Mesothelial cell of epicardium (in vitro differentiated cells): ENCODE data around the gene TMEM72. TPM values are rescaled to one million over a fixed set of nuclear protein-coding genes. Genes with fewer than 3 reads are reported as not detected.

Experiments
- DNase-seq, 2 experiments: peaks; one replicate each; pipeline ENCODE4 v3.0.0; 2021; ENCODE audit warnings: low spot score in 2 of 2; ENCODE audit not compliant: unreplicated experiment in 2 of 2
- H3K27ac Mint-ChIP-seq: 2 replicates; pipeline ENCODE4 v1.8.0; 2021; ENCODE audit warnings: mixed read lengths
- H3K27me3 Mint-ChIP-seq: 2 replicates; pipeline ENCODE4 v1.8.0; 2021; ENCODE audit warnings: low read depth, mixed read lengths
- H3K36me3 Mint-ChIP-seq: 2 replicates; pipeline ENCODE4 v1.8.0; 2021; ENCODE audit warnings: mixed read lengths
- H3K4me1 Mint-ChIP-seq: 2 replicates; pipeline ENCODE4 v1.8.0; 2021; ENCODE audit warnings: mixed read lengths
- H3K4me3 Mint-ChIP-seq: 2 replicates; pipeline ENCODE4 v1.8.0; 2021; ENCODE audit warnings: mild to moderate bottlenecking, moderate library complexity, mixed read lengths
- H3K9me3 Mint-ChIP-seq: 2 replicates; pipeline ENCODE4 v1.8.0; 2021; ENCODE audit warnings: mixed read lengths
- CTCF ChIP-seq: fragments of 200-600 bp; sonication (generic); IDR thresholded peaks from one replicate; pipeline ENCODE4 v1.5.0; 2021; ENCODE audit warnings: antibody characterized with exemption; ENCODE audit not compliant: unreplicated experiment
- total RNA-seq: library from RNA; stranded (reverse); gene quantifications from 3 replicates; pipeline ENCODE4 v1.2.1, GENCODE V29; 2021

TMEM72 gene
- total RNA-seq, 1 donor from 2014 or later, result 0.67 TPM

- Mint-ChIP-seq H3K4me3 (no peak overlapping the region), H3K27ac (no peak overlapping the region), H3K4me1 (peaks cover 8% of the 10 kb centered on the region), H3K9me3 (no peaks in the 10 kb centered on the region), H3K36me3 (no peaks in the 10 kb centered on the region), H3K27me3 (peaks cover 8% of the 10 kb centered on the region)
- peak; percentile 83 for TF ChIP-seq CTCF
- peak; percentile 79 to 93 for DNase-seq
These were observed 21.6 kb downstream of the TMEM72 start for GRCh38 chr10:44932517-44933450.

- Mint-ChIP-seq H3K36me3 (no peaks in the 10 kb centered on the region), H3K27ac (no peak overlapping the region), H3K4me1 (peaks cover 8% of the 10 kb centered on the region), H3K9me3 (peaks cover 3% of the 10 kb centered on the region), H3K4me3 (no peak overlapping the region), H3K27me3 (peaks cover 5% of the 10 kb centered on the region)
- no peak for TF ChIP-seq CTCF
- no peak for DNase-seq
These were observed 22.5 kb downstream of the TMEM72 start for GRCh38 chr10:44933451-44934321.

- no peak for DNase-seq
- peaks cover 8% of the 10 kb centered on the region for H3K4me1 Mint-ChIP-seq
- no peak for TF ChIP-seq CTCF
These were observed 23.5 kb downstream of the TMEM72 start for GRCh38 chr10:44934416-44935200.

GRCh38 chr10:44935201-44935965, 24.2 kb downstream of the TMEM72 start:
- peak overlapping the region; percentile 76 for H3K27ac Mint-ChIP-seq
- DNase-seq, result no peak
- no peak overlapping the region for H3K4me3 Mint-ChIP-seq
- H3K27me3 Mint-ChIP-seq, result no peaks in the 10 kb centered on the region
- peaks cover 8% of the 10 kb centered on the region for H3K4me1 Mint-ChIP-seq
- no peak for TF ChIP-seq CTCF
- no peaks in the 10 kb centered on the region for H3K36me3 Mint-ChIP-seq
- H3K9me3 Mint-ChIP-seq, result peaks cover 15% of the 10 kb centered on the region

More at GRCh38 chr10:44934416-44935200, 23.5 kb downstream of the TMEM72 start:
- peaks cover 9% of the 10 kb centered on the region for H3K9me3 Mint-ChIP-seq
- no peaks in the 10 kb centered on the region for H3K36me3 Mint-ChIP-seq
- peaks cover 2% of the 10 kb centered on the region for H3K27me3 Mint-ChIP-seq
- H3K27ac Mint-ChIP-seq, result no peak overlapping the region
- H3K4me3 Mint-ChIP-seq, result no peak overlapping the region

- Mint-ChIP-seq H3K27me3 (no peaks in the 10 kb centered on the region), H3K4me3 (no peak overlapping the region), H3K9me3 (peaks cover 18% of the 10 kb centered on the region), H3K36me3 (no peaks in the 10 kb centered on the region), H3K27ac (peak overlapping the region; percentile 76), H3K4me1 (peaks cover 8% of the 10 kb centered on the region)
- no peak for DNase-seq
- no peak for TF ChIP-seq CTCF
These were observed 24.8 kb downstream of the TMEM72 start for GRCh38 chr10:44935966-44936295.
